Daoy (cell line): ENCODE measurements around the gene MTHFR. TPM values are rescaled to one million over a fixed set of nuclear protein-coding genes. Genes with fewer than 3 reads are reported as not detected.
"Not testable (repeated sequence)": the region's sequence is repeated elsewhere in the genome, so short reads cannot be mapped to it uniquely, and the experiment has no call there.

ENCODE experiments used
- DNase-seq: peaks from one replicate; pipeline ENCODE4 v3.0.0-alpha.2; 2015; ENCODE audit warnings: low read depth
- total RNA-seq: library from RNA; depleted of rRNA; stranded (reverse); fragments of >200 nt; shearing (Covaris generic); gene quantifications from 2 replicates; pipeline ENCODE4 v1.2.3, GENCODE V29; 2014

Gene MTHFR
- total RNA-seq, 1 experiment from 2014 or later, result 4.7 TPM

DNA sequence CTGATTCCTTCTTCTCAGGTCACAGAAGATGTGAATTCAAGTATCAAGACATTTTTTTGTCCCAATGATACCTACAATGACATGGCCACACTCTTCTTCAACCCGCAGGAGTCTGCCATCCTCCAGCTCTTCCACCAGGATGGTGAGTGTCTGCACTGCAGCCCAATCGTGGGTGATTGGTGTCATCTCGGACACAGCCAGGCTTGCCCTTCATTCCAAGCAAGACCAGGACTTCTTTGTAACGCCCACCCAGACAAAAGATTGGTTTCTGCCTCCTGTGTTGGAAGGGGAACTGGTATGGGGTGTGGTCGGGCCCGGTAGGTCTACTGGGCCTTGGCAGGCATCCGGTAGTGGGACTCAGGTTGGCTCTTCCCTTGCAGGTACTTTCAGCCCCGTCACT, 27.7 kb upstream of the MTHFR start:
- DNase-seq, result no peak

DNA sequence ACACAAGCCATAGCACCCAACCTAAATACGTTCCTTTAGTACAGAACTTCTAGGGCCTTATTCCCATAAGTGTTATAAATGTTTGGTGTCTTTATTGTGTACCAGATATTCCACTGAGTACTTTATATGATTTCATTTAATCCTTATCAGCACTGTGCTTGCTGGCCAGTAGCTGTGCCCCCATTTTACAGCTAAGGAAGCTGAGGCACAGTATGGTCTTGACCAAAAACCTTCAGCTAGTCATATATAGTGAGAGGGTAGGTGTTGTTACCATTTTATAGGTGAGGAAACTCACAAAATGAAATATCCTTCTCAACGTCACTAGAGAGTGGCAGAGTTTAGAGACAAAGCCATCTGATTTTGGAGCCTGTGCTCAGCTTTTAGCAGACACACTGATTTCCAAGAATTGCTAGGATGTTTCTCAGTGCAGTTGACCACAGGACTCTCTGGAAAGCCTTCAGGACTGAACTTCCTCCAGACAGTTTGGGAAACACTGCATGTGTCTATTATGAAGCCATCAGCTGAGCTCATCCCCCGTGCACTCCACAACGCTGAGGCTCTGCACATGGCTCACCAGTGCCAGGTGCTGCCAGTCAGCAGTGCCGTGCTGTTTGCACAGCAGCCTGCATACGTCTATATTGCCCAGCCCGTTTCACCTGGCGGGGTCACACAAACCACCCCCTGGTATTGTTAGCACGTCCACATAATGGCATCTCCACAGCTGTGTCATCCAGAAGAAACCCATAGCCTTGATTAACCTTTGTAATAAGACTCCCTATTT, 26.4 kb upstream of the MTHFR start:
- DNase-seq, result no peak

DNA sequence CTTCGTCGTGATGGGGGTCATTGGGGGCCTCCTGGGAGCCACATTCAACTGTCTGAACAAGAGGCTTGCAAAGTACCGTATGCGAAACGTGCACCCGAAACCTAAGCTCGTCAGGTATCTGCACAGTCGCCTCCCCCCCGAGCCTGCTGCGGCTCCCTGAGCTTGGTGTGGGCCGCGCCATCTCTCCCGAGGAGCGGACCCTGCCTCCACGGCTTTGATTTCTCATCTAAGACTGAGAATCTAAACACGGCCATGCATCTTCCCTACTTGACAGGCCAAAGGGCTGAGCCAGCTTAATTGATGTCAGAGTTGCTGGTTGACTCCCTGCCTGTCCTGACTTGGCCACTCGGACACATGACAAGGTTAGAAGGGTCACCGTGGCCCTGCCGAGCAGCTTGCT, 22.7 kb upstream of the MTHFR start:
- no peak for DNase-seq

DNA sequence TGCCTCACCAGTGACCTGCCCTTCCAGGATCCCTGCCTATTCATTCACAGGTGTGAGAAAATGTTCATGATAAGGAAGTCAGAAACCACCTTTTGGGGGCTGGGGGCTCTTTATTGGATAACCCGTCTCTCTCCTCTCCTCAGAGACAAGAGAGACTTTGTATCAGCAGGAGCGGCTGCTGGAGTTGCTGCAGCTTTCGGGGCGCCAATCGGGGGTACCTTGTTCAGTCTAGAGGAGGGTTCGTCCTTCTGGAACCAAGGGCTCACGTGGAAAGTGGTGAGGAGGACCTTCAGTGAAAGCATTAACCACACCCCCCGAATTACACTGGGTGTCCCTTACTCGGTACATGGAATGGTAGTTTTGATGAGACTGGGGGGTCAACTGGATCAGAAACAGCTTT, 21.2 kb upstream of the MTHFR start:
- DNase-seq, result no peak

DNA sequence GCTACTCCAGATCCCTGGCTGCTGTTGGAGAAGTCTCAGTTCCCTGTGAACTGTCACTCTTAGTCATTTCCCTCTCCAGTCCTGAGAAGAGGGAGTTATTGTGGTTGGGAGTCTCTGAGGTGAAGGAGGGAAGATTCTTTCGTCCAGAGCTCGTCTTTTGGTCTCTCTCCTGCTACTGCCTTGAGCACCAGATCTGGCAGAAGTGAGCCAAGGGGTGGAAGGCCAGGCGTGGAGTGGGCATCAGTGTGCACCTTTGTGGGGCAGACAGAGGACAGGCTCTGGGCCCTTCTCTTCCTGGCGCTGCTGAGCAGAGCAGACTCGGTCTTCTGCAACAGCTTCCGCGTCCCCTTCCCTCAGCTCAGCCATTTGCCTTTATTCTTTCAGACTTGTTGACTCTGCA, 19.4 kb upstream of the MTHFR start:
- DNase-seq, result no peak

DNA sequence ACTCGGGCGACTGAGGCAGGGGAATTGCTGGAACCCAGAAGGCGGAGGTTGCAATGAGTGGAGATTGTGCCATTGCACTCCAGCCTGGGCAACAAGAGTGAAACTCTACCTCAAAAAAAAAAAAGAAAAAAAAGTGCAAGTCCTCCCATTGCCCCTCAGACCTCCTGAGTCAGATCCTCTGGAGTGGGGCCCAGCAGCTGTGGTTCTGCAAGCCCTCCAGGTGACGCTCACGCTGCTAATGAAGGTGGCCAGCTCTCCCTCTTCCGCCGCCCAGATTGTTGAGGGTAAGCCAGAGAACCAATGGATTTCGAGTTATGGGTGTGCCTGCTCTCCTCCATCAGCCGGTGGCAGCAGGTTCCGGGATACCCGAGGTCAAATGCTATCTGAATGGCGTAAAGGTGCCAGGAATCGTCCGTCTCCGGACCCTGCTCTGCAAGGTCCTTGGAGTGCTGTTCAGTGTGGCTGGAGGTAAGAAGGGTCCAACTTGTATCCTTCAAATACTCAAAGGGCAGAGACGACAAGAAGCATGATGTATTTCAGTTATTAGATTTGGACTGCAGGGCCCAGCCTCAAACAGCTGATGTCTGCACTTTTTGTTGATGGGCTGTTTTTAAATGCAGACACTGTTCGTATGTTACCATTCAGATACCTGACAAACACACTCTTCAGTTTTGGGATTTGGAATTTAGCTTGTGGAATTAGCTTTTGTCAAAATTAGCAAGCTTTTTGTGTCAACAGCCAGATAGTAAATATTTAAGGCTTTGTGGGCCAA, 17.8 kb upstream of the MTHFR start:
- DNase-seq, result peak; percentile 86

DNA sequence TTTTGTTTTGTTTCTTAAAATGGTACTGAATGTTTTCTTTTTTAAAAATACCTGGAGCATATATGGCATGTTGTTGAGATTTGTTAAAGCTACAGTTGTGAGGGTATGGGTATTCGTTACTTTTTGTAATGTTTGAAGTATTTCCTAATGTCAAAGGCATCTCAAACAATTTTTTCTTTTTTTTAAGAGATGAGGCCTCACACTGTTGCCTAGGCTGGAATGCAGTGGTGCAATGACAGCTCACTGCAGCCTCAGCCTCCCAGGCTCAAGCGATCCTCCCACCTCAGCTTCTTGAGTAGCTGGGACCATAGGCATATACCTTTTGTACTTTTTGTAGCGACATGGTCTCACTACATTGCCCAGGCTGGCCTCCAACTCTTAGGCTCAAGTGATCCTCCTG, 16.3 kb upstream of the MTHFR start:
- DNase-seq, result peak; percentile 43

DNA sequence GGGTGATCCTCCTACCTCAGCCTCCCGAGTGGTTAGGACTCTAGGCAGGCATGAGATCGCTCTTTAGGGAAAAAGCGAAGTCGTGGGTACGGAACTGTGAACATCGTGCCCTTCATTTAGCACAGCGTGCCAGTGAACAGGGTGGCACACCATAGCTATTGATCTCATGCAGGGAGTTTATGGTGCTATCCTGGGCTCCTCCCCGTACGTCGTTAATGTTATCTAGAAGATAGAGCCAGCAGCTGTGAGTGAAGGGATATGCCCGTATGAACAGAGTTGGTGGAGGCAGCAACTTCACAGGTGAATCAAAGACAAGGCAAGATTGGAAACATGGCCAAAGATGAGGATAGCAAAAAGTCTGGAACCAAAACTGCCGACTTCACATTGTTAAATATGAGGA, 11.4 kb upstream of the MTHFR start:
- no peak for DNase-seq

DNA sequence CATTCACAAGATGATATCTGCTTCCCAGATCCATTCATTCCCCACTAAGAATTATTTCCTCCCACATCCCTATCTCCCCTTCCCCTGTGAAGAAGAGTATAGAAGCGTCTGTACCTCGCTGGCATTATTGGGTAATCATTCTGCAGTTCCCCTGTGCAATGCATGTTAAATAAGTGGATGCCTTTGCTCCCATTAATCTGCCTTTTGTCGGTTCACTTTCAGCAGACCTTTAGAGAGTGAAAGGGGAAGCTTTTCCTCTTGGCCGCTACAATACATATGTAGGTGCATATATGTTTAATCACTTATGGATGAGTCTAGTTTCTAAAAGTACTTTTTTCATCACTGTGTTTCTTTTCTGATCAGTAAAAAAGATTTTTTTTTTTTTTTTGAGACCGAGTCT, 7.3 kb upstream of the MTHFR start:
- DNase-seq, result no peak

DNA sequence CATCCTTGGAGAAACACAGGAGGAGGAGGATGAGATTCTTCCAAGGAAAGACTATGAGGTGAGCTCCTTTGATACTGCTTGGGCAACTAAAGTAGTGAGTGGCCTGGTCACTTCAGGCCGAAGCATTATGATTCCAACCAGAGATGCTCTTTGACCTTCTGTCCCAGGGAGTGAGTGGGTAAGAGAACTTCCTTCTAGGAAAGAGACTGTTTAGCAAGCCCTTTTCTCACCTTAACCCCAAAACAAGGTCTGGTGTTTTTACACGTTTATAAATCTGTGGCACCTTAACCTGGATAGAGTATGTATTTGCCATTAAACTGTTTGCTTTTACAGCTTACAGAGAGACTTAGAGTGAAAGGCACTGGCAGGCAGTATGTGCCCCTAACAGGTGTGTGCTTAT, 1.4 kb upstream of the MTHFR start:
- DNase-seq, result no peak

DNA sequence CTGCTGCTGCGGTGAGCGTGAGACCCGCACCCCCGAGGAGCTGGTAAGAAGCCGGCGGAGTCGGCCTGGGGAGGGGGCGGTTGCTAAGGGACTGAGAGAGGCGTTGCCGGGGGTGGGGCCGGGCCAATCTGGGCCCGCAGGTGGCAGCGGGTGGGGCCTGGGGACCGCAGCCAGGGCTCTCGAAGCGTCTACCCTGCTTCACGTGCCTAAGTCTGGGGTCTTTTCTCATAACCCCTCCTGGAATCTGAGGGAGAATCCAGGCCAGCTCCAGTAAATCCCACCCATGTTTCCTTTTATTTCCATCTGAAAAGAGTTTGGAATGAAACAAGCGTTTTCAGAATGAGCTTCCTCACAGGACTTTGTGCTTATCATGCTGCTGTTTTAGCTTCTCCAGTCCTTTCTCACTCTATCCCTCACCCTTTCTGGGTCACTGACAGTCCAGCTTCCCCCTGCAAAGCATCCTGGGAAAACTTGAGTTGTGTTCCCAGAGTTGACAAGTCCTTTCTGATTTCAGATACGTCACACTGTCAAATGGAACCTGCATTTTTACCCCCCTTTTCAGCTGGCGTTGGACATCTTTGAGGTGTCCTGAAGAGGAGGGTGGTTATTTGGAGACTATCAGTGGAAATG, 658 bp upstream of the MTHFR start:
- no peak for DNase-seq

DNA sequence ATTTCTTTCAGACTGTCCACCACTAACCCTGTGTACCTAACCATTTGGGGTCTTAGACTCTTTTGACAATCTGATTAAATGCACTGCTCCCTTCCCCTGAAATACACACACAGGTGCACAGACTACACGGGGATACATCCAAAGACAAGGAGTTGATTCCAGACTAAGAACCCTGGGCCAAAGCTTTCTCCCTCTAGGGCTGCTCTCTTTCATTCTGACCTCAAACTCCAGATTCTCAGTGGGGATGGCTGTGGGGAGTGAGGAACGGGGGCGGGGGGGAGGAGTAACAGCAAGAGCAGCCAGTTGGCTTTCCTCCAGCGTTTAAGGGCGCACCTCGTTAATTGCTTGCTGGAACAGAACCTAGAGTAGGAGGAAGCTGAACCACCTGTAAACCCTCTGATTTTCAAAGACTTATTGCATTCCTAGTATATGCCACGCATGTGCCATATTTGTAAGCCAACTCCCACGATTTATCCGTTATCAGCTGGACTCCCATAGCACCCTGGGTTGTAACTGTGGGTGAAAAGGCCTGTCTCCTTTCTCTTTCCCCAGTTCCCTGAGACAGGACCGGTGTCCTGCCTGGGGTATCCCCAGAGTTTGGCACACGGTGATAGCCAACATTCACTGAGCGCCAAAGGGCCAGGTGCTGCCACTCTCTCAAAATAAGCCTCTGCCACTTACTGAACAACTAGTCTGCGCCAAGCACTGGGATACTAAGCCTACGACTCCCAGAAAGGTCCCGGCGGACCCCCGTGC, 920 bp downstream of the MTHFR start:
- peak; percentile 66 for DNase-seq

DNA sequence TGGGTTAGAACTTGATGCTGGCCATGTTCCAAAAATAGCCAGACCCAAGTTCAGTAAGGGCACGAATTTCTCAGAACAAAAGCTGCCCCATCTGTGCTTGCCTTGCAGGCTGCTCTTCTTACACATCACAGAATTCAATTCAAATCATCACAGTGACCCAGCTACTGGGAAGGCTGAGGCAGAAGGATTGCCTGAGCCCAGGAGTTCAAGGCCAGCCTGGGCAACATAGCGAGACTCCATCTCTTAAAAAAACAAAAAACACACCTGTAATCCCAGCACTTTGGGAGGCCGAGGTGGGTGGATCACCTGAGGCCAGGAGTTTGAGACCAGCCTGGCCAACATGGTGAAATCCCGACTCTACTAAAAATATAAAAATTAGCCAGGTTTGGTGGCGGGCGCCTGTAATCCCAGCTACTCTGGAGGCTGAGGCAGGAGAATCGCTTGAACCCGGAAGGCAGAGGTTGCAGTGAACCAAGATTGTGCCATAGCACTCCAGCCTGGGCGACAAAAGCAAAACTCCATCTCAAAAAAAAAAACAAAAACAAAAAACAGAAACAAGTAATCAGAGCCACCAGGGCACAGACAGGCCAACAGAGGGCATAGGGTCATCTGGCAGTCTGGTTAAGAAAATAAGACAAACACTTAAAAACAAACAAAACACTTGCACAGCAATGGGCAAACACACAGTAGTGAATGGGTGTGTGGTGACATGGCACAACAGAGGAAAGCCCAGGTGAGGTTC, 1.7 kb downstream of the MTHFR start:
- not testable (repeated sequence) for DNase-seq

DNA sequence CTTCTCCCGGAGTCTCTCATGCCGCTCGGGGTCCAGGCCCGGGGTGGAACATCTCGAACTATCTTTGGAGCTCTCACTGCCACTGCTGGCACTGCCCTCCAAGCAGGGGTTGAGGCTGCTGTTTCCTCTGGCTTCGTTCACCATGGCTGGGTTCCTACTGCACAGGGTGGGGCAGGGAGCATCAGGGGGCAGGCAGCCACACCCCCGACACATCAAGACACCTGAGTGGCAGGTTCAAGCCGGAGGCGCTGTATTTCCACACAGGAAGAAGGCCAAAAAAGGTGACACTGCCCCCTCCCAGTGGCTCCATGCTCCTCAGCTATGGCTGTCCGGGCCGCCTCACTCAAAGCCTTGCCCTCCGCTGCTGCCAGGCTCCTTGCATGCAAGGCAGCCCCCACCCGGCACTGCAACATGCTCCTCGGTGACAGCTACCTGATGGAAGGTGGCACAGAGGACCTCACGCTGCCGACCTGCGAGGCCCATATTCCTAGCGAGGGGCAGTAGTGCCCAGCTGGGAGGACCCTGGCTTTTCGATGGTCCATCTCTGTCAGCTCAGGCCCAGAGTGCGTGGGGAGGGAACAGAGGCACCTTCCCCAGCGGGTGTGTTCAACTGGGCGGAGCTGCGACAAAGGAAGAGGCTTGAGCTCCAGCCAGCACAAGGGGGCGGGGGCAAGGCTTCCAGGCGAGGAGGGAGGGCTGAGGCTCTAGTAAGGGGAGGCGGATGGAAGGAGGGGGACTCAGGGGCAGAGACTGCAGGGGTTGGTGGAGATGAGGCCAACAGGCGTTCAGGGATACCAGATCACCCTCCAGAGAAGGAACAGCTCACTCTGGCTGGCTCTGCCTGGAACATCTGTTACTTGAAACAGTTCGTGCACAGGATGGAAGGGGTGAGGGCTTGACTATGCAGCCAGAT, 2.5 kb downstream of the MTHFR start:
- DNase-seq, result peak; percentile 89

DNA sequence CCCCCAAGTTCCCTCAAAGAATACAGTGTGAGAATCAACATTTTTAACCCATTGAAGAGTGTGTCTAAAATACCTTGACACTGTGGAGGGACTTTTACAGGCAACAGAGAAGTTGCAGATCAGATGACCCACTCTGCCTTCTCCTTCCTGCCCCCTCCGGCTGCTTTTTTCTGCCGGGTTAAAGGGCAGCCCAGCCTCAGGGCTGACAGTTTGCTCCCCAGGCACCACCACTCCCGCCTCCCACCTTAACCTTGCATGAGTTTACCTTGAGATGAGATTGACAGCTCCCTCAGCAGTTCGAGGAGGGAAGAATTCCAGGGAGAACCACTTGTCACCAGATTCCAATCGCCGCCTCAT, 3.2 kb downstream of the MTHFR start:
- no peak for DNase-seq

DNA sequence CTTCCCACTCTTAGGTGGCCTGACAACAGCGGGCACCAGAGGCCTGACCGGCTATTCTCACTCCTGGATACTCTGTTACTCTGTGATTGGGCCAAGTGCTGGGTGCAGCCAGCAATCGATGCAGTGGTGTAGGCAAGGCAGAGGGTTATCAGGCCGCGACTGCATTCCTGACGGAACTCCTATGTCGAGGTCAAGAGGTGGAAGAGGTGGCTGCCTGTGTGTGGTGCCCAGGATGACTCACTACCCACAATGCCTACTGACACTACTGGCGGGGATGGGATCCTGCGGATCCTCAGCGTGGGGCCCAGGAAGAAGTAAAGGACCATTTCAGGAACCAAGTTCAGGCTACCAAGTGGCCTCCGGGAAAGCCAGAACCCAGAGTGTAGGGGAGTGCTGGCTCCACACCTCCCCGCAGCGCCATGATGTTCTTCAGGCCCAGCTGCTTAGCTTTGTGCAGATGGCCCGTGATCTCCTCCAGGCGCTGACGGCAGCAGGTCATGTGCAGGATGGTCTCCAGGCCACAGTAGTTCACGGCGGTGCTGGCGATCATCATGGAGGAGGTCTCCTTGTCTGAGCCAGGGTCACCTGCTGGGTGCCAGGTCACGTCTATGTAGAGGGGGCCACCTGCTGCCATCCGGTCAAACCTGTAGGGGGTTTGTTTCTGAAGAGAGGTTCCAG, 4.9 kb downstream of the MTHFR start:
- DNase-seq, result no peak

DNA sequence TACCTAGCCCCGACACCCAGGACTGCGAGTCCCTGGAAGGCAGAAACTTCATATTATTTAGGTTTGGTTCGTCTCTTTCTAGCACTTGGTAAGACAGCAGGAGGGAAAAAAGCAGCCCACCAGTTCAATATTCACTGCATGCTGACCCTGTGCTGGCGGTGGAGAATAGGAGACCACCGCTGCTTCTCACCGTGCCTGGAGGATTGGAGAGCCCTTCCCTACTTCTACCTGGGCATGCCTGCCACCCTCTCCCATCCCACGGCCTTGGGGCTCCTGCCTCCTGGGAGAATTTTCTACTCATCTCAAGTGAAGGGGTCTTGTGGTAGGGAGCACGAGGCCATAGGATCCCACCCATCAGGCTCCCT, 5.4 kb downstream of the MTHFR start:
- DNase-seq, result no peak

DNA sequence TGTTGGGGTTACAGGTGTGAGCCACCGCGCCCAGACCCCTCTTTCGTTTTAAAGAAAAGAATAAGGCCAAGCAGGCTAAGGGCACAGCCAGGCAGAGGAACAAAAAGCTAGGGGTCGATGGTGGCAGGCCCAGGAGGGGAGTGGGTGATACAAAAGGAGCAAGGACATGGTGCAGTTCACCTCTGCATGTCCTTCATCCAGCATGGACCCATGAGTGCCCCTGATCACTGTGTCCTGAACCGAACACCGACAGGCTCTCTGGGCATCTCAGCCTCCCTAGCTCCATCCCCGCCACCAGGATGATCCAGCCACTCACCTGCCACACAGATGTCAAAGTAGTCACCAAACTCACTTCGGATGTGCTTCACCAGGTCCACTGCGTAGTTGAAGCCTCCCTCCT, 5.9 kb downstream of the MTHFR start:
- DNase-seq, result no peak

DNA sequence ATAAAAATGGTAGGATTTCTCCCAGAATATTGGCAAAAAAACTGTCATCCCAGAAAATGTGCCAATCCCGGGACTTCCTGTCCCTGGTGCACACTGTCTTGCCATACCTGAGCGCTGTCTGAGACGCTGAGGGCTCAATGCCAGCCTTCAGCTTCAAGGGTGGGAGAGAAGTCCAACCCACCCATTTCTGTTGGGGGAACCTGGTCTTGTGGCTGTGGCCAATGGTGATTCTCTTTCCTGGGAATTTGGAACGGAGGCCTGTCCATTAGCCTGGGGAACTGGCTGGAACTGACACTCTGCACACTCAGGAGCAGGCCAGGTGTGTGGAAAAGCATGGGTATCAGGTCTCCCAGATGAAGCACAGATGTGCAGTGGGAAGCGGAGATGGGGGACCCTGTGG, 6.7 kb downstream of the MTHFR start:
- DNase-seq, result no peak
